GM21526 (cell line): ENCODE data around the gene MYOM1.
A peak's percentile ranks its signal among the peaks of the same experiment; 100 is the strongest.

Experiments
- ATAC-seq: cut with Tn5 transposase; IDR thresholded peaks from one replicate; pipeline ENCODE4 v1.9.1; 2021; ENCODE audit warnings: moderate library complexity; ENCODE audit not compliant: unreplicated experiment, low FRiP score

Gene MYOM1

DNA sequence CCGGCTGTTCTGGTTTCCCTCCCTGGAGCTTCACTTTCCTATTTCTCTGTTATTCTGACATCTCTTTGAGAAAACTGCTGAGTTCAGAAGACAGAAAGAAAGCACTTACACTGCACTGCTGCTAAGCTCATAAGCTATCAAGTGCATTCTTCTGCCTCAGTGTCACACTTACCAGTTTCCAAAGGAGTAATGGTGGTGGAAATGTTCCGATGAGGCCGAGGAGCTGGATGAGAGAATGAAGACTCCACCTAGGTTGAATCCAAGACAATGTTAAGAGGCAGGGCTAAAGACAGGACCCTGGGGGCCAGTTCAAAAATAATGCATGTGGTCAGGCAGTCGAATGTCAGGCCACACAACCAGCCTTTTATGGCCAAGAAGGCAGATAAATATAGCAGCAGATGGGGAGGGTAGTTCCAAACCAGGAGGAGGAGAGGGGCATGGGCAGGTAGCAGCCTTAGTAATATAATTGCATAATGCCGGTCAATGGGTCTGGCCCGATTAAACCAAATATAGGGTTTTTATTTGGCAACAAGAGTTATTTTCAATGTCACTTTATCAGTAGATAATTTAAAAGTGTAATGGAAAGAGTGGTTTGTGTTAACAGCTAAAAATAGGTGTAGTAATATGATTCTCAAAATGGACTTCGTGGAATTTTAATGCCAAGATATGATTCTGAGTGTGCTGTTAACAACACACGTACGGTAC is at the start of gene MYOM1:
Gene MYOM1, minus strand, starts transcription at position 338 of the 705 bp plus-strand sequence. CDS start 4,745 bp downstream, outside the sequence.
- no peak for ATAC-seq

DNA sequence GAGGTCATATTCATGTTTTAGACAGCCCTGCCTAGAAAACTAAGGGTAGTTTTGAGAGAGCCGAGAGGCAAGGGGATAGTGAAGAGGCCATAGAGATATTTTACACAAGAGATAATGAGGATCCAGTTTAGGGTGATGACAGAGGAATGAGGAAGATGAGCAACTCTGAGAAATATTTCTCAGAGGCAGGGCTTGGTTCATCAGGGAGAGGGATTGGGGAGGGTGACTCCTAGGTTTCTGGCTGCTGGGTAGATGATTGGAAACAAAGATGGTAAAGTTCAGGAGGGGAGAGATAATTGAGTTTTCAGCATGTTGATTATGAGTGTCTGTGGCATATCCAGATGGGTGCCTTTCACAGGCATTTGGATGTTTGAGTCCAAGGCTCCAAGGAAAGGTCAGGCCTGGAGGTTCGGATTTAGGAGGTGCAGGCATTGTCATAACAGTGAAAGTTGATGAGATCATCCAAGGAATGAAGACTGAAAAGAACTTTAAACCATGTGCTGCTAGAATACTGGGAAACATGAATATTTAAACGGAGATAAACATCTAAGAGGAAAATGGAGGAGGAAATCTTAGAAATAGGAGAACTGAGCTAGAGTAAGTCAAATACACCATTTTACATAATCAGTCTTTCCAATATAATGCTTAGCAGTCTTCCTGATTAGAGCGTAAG is 49.6 kb upstream of the MYOM1 start:
- ATAC-seq = no peak

DNA sequence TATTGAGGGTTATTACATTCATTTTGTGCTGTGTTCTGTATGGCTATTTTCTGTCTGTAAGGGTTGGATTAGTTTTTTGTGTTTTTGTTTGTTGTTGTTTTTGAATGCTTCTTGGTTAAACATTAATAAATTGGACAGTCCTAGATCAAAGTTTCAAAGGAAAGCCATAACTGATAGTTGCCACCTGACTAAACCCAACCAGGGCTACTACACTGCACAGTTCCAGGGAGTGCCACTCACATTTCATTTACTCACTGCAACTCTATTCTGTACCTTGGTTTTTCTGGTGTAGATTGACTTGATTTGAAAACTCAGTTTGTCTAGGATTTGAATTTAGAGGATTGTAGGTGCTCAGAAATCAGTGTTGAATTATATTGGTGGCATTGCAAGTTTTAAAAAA is 48.5 kb upstream of the MYOM1 start:
- ATAC-seq = no peak

DNA sequence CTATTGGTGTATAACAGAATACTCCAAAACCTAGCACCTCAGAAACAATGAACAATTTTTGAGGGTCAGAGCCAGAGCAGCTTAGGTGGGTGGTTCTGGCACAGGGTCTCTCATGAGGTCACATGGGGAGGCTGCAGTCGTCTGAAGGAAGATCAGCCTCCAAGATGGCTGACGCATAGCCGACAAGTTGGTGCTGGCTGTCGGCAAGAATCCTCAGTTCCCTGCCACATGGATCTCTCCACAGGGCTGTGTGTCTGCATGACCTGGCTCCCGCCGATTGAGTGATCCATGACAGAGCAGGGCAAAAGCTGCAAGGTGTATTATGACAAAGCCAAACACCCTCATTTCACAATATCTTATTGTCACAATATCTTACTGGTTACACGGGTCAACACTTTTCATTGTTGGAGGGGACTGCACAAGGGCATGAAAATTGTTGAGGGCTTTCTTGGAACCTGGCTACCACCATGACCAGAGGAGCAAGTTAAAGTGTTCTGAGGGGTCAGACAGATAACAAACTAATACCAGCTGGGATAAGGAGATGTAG is 46.4 kb upstream of the MYOM1 start:
- no peak for ATAC-seq

DNA sequence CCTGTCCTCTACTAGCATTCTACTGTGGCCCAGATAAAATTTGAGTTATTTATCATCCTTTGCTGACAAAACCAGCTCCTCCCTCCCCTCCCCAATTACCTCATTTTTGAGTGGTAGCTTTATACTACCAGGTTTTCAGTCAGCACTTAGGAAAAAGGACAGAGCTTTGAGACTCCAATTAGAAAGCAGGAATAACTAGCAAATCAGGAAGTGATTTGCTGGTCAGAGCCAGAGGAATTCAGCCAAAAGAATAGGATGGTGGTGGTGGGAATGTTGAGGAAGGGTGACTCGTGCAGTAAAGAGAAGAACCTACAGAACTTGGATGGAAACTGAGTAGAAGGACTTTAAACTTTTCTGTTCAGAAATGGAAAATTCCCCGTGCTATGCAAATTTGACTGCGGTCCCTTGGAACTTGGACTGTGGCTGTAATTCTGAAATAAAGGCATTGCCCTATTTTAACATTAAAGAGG is 45.8 kb upstream of the MYOM1 start:
- ATAC-seq = no peak

DNA sequence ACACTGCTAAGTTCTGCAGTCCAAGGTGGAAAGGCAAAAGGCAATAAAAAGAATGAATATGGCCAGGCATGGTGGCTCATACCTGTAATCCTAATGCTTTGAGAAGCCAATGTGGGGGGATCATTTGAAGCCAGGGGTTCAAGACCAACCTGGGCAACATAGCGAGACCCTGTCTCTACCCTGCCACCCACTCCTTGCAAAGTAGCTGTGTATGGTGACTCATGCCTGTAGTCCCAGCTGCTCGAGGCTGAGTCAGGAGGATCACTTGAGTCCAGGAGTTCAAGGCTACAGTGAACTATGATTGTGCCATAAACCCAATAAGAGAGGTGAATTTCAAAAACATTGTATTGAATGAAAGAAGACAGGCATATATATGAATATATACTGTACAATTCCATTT is 44.6 kb upstream of the MYOM1 start:
- no peak for ATAC-seq

DNA sequence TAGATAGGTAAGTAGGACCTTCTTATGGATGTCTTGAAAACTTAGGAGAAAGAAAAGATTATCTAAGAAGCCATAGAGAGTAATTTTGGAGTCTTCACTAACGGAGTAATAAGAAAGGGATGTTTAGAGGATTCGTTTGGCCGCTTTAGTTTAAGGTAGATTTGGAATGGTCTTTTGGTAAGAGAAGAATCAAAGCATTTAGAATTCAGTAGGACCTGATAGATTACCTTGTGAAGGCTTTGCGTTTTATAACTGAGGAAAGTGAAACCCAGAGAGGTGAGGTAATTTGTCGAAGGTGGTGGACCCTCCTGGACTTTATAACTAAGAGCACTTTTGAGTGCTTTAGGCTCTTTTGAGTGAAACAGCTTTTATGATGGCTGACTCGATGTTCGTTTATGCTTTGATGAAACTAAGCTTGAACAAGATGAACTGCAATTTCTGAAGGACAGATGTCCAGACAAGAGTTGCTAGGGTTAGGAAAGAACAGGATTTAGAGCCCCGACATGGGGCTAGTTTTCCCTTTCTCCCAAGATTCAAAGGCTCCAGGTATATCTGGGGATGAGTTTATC is 43.4 kb upstream of the MYOM1 start:
- ATAC-seq = no peak

DNA sequence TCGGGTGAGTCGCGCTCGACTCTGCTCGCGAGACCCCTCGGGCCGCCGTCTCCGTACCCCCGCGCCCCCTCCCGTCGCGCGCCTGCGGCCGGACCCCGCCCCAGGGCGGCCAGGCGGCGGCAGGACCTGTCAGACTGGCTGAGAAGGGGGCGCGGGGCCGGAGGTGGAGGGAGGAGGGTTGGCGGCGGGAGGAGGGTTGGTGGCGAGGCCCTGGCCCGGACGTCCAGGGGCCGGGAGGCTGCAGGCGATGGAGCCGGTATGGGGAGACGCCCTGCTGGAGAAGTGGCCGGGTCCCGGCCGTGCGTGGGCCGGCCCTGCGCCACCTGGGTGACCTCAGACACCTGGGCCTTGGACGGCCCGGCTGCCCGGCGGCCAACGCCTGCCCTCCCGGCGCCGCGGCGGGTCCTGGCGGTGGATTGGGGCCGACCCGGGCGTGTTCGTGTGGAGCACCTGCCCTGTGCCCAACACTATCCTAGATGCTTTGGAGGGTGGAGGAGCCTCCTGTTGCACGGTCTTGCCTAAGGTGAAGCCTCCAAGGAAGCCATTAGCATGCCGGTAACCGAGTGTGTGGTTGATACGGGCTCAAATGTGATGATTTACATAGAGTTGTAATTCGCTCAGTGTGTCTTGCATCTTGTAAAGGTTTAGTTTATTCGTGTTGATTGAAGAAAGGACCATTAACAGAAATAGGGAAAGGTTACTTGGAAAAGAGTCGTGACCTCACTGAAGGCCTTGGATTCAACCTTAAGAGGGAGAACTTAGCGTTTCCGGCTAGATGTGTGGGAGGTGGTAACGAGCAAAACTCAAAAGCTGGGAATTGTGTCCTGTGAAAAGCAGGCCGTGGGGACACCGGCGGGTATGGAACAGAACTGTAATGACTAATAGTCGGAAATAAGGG is 42.7 kb upstream of the MYOM1 start:
- peak; percentile 32 for ATAC-seq

DNA sequence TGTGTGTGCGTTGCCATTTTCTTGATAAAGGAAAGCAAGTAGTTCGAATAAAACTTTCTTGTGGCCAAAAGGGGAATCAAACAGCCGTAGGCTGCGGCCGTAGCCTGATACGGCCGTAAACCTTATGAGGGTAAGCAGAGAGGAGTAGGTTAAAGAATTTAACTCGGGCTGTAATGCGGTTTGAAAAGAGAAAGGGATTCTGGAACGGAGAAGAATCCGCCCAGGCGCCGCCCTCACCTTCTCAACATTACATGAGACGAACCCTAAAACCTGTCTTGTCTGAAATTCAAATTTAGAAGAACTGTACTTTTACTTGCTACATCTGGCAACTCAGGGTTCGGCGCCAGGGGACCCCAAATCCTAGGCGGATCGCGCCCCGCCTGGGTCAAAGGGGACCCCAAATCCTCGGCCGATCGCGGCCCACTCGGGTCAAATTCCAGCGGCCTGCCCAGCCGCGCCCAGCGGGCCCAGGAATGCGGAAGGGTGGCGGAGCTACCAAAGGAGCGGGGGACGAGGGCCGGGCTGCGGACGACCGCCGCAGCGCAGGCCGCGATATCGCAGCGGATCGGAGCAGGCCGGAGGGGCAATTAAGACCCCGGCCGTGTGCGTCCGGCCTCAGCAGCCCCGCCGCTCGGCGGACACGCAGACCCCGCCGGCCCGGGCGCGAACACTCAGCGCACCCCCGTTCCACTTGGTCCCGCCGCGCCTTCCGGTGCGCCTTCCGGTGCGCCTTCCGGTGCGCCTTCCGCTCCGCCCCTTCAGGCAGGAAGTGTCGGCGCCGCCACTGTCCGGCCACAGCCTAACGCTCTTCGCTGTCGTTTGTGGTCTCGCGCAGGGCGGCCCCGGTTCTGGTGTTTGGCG is 41.8 kb upstream of the MYOM1 start, which contains the start of gene MYL12B:
Gene MYL12B, plus strand, starts transcription at position 761 of the 861 bp plus-strand sequence. CDS start 10,766 bp downstream, outside the sequence.
- ATAC-seq = peak; percentile 74

DNA sequence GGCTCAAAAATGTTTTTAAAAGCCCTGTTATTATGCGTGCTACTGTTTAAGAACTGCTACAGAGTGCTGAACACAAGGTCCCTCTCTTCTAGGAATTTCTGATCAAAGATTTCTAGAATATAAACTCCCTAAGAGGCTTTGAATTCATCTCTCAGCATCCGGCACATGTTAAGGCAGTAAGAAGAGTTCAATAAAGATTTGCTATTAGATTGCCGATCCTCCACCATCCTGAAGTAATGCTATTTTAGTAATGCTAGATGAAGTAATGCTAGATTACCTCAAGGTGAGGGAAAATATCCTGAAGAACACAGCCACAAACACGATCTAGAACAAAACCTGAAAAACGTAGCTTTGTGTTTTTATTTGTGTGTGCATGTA is 41.2 kb upstream of the MYOM1 start:
- ATAC-seq = no peak

DNA sequence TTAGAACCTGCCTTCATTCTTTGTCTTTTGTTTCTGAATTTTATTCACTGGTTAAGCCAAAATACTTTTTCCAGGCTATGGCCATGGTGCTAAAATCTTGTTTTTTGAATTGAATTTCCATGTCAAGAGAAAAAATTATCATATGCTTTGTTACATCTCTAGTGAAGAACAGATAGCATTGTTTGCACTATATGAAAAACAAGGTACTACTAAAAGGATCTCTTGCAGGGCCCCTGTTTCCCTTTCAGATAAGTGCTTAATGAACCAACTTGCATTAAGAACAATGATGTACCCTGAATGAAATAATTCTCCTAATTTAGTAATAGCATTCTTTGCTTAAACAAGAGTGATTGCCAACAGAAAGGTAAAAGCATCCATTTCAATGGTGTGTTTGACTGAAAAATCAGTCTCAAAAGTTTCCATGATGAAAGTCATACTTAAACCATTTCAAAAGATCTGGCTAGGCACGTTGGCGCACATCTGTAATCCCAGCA is 37.9 kb upstream of the MYOM1 start:
- no peak for ATAC-seq

DNA sequence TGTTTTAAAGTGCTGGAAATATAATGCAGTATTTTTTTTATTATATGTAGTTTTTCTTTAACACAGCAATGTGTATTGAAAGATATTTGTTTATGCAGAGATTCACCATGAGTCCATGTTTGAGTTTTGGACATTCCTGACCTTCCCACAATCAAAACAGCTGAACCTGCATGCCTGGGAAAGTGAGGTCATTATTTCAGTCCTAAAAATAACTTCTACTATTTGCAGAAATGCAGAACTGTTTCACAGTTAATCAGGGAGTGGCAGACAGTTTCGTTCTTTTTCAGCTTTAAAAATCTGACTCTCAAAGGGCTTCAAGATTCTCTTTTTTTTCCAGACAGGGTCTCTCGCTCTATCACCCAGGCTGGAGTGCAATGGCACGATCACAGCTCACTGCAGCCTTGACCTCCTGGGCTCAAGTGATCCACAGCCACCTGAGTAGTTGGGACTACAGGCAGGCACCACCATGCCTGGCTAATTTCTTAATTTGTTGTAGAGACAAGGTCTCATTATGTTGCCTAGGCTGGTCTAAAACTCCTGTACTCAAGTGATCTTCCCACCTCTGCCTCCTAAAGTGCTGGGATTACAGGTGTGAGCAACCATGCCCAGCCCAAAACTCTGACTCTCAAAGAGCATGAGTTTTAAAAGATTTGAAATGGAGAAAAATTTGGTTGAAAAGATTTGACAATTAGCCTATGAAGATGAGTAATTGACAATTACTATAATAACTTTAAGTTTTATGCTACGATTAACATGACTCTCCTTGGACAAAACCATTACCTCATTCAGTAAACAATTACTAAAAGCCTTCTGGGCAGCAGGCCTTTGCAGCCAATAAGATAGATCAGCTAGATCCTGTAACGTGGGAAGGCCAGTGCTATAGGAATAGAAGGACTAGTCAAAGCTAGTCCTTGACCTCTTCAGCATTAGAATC is 37.2 kb upstream of the MYOM1 start:
- ATAC-seq = no peak

DNA sequence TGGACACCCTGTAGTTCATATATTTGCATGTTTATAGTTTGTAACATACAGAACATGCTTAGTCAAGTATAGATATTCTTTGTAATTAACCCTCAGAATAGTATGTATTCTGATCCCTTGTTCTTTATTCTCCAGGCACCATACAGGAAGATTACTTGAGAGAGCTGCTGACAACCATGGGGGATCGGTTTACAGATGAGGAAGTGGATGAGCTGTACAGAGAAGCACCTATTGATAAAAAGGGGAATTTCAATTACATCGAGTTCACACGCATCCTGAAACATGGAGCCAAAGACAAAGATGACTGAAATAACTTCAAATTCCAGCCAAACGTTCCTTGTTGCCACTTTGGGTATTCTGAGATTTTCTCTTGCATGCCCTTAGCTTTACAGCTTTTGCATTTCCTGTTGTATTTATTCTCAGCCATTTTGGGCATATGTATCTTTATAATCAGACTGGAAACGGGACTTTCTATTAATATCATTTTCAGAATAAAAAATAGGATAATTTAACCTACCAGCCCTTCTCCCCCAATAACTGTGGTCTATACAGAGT is 35.9 kb upstream of the MYOM1 start:
- ATAC-seq = no peak

DNA sequence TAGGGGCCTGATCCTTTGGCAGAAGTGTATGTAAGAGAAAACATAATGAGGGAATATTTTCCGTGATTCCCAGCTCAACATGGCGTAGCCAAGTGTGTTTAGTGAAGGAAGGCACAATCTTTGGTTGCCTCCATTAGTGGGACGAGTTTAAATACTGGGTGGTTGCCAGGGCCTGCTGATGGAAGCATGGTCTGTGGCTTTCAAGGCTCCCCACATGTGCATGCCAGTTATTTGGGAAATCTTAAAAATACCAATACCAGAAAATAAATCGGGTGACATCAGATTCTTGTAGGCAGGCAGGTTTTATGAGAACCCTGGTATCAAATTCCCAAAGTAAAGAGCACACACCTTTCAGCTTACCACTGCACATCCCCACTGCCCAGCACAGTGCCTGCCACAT is 35.0 kb upstream of the MYOM1 start:
- no peak for ATAC-seq

DNA sequence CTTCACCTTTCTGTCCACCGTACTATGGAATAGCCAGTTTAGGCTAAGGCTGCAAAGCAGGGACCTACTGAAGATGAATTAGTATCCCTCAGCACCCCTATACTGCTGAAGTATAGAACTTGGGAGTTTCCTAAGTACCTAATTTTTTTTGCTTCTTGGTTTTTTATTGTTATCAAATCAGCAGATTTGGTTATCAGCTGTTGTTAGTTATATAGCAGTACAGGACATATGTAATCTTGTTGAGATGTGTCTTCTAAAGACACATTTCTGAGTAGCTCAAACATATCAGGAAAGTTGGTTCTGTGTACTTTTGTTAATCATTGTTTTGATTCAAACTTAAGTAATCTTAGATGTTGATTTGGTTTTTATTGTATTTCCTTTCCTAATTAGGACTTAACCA is 33.1 kb upstream of the MYOM1 start:
- ATAC-seq = no peak

DNA sequence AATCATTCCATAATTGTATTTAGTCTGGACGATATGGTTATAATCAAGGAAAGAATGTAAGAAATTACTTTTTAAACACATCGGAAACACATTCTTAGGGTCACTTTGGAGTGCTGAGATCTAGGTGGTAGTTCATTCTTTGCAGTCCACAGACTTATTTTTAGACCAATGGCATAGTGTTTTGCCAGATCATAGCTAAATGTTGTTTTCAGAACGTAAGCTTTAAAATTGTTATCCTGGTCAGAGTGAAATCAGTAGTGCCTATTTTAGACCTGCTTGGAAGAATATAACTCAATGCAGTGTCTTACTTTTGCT is 32.2 kb upstream of the MYOM1 start:
- no peak for ATAC-seq

DNA sequence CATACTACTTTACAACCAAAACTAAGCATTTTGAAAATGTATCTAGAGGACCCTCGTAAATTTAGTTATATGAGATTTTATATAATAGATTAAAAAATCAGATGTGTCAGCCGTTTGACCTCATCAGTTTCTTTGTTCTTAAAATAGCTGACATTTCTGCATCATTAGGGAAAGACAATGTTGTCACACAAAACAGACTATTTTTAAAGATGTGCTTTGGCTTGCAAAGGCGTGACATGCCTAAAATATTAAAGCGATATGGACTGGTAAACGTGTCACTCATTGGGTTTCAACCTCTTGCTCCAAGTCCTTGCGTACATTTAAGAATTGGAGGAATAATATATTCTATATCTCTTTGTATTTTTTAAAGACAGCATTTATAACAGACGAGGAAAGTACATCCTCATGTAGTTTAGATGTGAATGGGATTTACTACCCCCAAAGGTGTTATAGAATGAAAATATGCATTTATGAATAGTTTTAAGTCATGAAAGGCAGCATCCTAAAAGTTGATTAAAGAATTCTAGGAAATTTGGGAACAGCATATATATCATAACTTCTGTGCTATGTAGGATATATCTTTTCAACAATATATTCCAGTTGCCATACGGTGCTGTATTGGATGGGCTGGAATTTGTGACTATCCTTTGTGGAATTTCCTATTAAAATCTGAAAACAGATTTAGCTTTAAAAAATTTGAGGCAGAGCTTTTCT is 31.6 kb upstream of the MYOM1 start:
- ATAC-seq = no peak
